ENCODE measurements around the gene SPN.
"Not testable (repeated sequence)": the region's sequence is repeated elsewhere in the genome, so short reads cannot be mapped to it uniquely, and the experiment has no call there.

Gene SPN

DNA sequence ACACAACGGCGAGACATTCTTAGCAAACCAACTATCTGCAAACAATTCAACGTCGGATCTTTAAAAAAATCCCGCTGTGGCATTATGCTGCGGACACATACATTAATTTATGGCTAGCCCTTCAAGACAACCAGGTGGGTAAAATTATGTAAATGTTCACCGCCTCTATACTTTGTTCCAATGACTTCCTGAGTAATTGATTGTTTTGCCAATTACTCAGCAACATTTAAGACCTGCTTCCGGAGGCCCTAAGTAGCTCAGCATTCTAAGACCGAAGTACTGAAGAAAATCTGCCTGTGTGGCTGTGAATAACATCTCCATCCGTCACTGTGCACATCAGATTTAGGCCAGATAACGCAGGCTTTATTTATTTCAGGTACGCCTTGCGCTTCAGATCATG lies 39.2 kb downstream of the SPN start:
- peak; percentile 73 for DNase-seq (ENCODE audit: low spot score)

DNA sequence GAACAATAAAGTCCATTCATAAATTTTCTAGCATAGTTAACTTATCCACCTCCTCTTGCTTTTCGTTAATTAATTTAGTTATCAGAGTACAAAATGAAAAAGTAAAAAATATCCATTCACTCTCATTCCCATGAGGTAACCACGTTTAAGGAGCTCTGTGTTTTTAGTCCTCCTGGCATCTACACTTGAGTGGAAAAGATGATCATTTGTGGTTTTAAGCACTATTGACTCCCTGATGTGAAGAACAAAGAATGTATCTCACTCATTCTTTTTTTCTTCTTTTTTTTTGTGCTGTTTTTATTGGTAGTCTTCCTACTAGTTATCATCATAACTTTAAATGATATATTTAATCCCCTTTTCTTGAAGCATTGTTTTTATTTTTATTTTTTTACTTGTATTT lies 42.0 kb downstream of the SPN start:
- no peak for DNase-seq (ENCODE audit: low spot score)

DNA sequence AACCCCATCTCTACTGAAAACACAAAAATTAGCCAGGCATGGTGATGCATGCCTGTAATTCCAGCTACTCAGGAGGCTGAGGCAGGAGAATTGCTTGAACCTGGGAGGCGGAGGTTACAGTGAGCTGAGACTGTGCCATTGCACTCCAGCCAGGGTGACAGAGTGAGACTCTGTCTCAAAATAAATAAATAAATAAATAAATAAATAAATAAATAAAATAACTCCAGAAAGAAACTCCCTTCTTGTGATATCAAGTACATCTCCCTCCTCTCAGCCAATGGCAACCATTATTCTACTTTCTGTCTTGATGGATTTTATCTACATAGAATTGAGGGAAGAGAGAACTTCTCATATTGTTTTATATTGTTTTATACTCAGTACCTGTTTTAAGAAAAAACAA lies 44.1 kb downstream of the SPN start:
- not testable (repeated sequence) for DNase-seq (ENCODE audit: low spot score)

DNA sequence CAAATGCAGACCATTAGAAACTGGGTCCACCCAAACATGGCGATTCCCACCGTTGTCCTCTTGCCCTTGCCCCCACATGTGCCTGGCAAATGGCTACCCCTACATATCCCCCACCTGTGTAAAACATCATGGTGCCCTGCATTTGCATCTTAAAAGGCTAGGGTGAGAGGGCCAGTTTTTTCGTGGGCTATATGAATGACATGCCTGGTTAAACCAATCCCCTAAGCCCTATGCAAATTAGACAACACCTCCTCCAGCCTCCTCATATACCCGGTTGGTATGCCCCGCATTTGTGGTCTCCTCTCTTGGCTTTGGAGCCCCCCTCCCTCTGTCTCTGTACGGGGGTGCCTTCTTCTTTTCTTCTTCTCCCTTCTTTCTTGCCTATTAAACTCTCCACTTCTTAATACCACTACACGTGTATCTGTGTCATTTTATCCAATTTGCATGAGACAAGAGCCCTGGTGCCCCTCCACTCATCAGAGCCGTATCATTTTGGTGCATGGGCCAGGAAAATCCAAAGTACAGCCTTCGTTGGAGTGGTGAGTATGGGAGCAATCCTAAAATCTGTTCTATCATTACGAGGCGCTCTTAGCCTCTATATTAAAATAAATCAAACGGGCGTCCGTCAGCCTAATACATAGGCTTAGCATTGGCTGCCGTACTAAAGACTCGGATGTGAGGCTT lies 46.0 kb downstream of the SPN start:
- peak; percentile 82 for DNase-seq (ENCODE audit: low spot score)

DNA sequence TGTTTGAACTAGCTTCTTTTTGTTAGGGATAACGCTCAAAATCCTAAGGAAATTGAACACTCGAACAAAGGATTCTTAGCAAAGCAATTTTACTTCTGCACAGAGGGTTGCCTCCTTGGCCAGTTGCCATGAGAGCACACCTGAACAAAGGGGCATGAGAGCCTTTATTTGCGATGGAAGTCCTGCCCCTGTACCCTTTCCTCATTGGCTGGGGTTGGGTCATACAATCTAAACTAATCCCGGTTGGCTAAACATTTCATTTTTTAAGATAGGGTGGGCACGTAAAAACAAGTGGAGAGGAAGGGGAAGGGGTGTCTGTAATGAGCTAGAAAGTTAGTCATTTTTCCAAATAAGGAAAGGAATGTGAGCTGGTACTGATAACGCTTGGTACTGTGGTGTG lies 46.6 kb downstream of the SPN start:
- DNase-seq (ENCODE audit: low spot score) = peak; percentile 51

DNA sequence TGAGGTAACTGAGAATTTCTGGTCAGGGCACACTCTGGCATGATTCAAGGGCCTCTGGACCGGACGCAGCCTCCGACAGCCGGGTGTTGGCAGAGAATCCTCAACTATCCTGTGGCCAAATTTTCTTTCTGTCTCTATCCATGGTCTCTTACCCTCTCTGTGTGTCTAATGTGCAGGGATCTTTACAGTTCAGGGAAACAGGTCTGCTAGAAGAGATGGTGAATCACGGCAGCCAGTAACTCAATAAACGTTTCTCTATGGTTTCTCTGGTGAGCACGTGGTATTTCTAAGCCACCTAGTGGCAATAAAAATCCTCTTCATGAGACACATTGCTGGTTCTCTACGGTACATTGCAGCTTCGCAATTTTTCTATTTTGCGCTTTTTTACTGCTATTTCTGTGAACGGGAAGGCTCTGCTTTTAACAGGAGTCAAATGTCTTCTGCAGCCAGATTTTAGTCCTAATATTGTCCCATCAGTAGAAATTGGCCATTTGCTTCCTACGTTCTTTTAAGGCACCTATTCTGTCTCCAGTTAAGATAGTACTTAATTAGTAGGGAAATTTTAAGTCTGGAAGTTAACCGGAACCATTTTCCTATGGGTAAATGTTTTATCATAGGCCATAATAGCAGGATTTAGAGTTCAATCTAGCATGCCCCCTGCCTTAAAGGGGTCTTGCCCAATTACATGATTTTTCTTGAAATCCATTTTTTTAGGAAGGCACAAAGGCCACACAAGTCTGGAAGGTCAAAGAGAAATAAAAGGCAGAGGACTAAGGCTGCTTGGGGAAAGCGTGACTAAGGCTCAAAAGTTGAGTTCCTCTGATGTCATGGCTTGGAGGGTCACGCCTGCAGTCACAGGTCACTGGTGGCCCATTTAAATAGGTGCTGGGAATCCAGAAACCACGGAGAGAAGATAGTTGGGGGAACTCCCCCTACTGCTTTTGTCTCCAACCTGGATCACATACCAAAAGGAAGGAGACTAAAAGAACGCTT lies 47.5 kb downstream of the SPN start:
- peak; percentile 92 for DNase-seq (ENCODE audit: low spot score)

DNA sequence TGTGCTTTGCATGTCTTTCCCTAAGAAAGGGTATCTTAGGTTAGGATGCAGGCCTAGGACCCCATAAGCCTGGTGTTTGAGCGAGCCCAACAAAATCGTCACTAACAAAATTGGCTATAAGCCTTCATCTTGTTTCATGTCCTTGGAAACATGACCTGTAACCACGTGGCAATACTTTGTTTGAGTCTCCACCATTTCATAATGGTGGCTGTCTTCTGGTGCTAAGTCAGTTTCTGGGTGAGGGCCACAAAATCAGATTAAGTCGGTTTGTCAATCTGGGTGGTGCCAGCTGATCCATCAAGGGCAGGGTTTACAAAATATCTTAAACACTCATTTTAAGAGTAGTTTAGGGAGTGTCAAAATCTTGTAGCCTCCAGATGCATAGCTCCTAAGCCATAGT lies 49.8 kb downstream of the SPN start:
- DNase-seq (ENCODE audit: low spot score) = no peak

DNA sequence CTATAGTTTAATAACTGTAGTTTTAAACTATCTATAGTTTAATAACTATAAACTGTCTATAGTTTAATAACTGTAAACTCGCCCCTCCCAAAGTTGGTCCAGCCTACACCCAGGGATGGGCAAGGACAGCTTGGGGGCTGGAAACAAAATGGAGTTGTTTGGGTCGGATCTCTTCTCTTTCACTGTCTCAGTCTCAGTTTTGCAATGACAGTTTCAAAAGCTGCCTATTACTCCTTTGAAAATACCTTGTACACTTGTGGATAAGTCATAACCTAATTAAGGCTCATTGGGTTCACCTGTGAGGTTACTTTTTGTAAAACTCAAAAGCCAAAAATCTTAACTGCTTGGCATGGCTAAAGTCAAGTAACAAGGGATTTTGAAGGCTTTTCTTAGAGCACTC lies 51.3 kb downstream of the SPN start:
- no peak for DNase-seq (ENCODE audit: low spot score)

DNA sequence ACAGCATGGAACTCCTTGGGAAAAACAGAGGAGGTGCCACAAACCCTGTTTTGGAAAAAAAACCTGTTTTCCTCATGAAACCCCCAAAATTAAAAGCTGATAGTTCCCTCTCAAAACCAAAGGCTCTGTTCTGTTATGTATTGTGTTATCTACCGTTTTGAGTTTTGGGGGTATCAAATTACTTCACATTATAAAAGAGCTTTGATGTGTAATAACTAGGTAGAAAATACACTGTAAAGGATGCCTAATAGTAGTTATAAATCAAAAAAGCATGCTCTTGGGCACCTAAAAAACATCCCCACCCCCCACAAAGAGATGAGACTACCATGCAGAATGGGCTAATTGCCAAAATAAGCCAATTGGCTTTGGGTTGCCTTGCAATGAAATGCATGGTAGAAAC lies 51.9 kb downstream of the SPN start:
- DNase-seq (ENCODE audit: low spot score) = no peak

DNA sequence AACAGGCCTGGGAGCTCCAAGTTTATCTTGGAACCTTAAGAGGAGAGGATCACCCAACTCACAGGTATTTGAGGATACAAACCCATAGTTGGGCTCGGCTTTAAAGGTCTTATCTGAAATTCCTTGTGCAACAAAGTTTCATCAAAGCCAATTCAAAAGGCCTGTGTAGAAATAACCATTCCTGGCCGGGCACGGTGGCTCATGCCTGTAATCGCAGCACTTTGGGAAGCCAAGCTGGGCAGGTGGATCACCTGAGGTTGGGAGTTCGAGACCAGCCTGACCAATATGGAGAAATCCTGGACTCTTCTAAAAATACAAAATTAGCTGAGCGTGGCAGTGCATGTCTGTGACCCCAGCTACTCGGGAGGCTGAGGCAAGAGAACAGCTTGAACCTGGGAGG lies 54.1 kb downstream of the SPN start:
- DNase-seq (ENCODE audit: low spot score) = no peak

DNA sequence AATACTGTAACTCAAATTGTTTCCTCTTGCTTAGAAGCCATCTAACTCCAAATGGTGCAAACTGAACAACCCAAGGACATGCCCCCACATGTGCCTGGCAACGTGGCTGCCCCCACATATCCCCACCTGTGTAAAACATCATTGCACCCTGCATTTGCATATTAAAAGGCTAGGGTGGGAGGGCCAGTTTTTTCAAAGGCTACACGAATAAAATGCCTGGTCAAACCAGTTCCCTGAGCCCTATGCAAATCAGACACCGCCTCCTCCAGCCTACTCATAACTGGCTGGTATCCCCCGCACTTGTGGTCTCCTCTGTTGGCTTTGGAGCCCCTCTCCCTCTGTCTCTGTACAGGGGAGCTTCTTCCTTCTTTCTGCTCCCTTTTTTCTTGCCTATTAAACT lies 56.0 kb downstream of the SPN start:
- DNase-seq (ENCODE audit: low spot score) = peak; percentile 36
